Liver (tissue), 9 donors: Measurements from ENCODE around the gene ARSK. TPM values are rescaled to one million over a fixed set of nuclear protein-coding genes. Genes with fewer than 3 reads are reported as not detected.

Experiments
- DNase-seq: peaks from one replicate; pipeline ENCODE4 v3.0.0-alpha.2; 2017; ENCODE audit warnings: low spot score
- H3K27ac ChIP-seq, 2 donors: one replicate each; pipeline ENCODE4 v1.7.0; 2013; ENCODE audit warnings: inconsistent platforms in 2 of 2, low read length in 2 of 2, control low read depth in 1 of 2, low read depth in 1 of 2, mild to moderate bottlenecking in 1 of 2
- H3K27me3 ChIP-seq, 4 donors: one replicate each; pipeline versions ENCODE4 v1.6.1 to v1.7.0; 2013; ENCODE audit warnings: low read length in 3 of 4, inconsistent platforms in 1 of 4, mild to moderate bottlenecking in 1 of 4, moderate library complexity in 1 of 4; ENCODE audit not compliant: control insufficient read depth in 4 of 4, insufficient read depth in 4 of 4
- H3K36me3 ChIP-seq, 4 donors: one replicate each; pipeline versions ENCODE4 v1.6.1 to v1.7.0; 2013; ENCODE audit warnings: low read length in 3 of 4, mild to moderate bottlenecking in 3 of 4, low read depth in 1 of 4, moderate library complexity in 1 of 4; ENCODE audit not compliant: control insufficient read depth in 4 of 4, insufficient read depth in 3 of 4
- H3K4me1 ChIP-seq, 4 donors: one replicate each; pipeline versions ENCODE4 v1.6.1 to v1.7.0; 2013; ENCODE audit warnings: low read length in 3 of 4, mild to moderate bottlenecking in 3 of 4, moderate library complexity in 1 of 4; ENCODE audit not compliant: control insufficient read depth in 4 of 4, insufficient read depth in 4 of 4
- H3K4me3 ChIP-seq, 3 donors: one replicate each; pipeline versions ENCODE4 v1.6.1 to v1.7.0; 2013; ENCODE audit warnings: low read length in 3 of 3, control low read depth in 1 of 3, low read depth in 1 of 3, mild to moderate bottlenecking in 1 of 3
- H3K9ac ChIP-seq, 2 donors: one replicate each; pipeline ENCODE4 v1.7.0; 2013; ENCODE audit warnings: low read length in 2 of 2, mild to moderate bottlenecking in 2 of 2, moderate library complexity in 2 of 2, control low read depth in 1 of 2, low read depth in 1 of 2
- H3K9me3 ChIP-seq, 4 donors: one replicate each; pipeline versions ENCODE4 v1.6.1 to v1.7.0; 2013; ENCODE audit warnings: low read length in 3 of 4; ENCODE audit not compliant: control insufficient read depth in 4 of 4
- ATF3 ChIP-seq: IDR thresholded peaks from 2 replicates; pipeline ENCODE4 v1.6.1; 2016; ENCODE audit warnings: antibody characterized with exemption
- CTCF ChIP-seq: fragments of 150-350 bp; IDR thresholded peaks from 2 replicates; pipeline ENCODE4 v1.5.1; 2017; ENCODE audit warnings: improper control_type of control experiment, low read depth, low read length; ENCODE audit not compliant: missing input control
- EGR1 ChIP-seq, 2 donors: IDR thresholded peaks; 2 replicates each; pipeline ENCODE4 v1.6.1; 2016 to 2018; ENCODE audit warnings: antibody characterized with exemption in 2 of 2, low read depth in 2 of 2
- FOXA1 ChIP-seq: IDR thresholded peaks from 2 replicates; pipeline ENCODE4 v1.6.1; 2016; ENCODE audit warnings: antibody characterized with exemption
- FOXA2 ChIP-seq: IDR thresholded peaks from 2 replicates; pipeline ENCODE4 v1.6.1; 2016; ENCODE audit warnings: antibody characterized with exemption
- GABPA ChIP-seq, 2 donors: IDR thresholded peaks in 1 of 2; conservative IDR thresholded peaks in 1 of 2; 2 replicates each; pipeline ENCODE4 v1.6.1; 2016; ENCODE audit warnings: antibody characterized with exemption in 2 of 2, mild to moderate bottlenecking in 1 of 2, moderate library complexity in 1 of 2
- HNF4A ChIP-seq, 2 donors: conservative IDR thresholded peaks; 2 replicates each; pipeline ENCODE4 v1.6.1; 2016; ENCODE audit warnings: antibody characterized with exemption in 2 of 2, mild to moderate bottlenecking in 2 of 2
- HNF4G ChIP-seq: IDR thresholded peaks from 2 replicates; pipeline ENCODE4 v1.6.1; 2016; ENCODE audit warnings: antibody characterized with exemption
- JUND ChIP-seq, 2 donors: IDR thresholded peaks; 2 replicates each; pipeline ENCODE4 v1.6.1; 2016; ENCODE audit warnings: antibody characterized with exemption in 2 of 2
- MAX ChIP-seq: IDR thresholded peaks from 2 replicates; pipeline ENCODE4 v1.6.1; 2016; ENCODE audit warnings: antibody characterized with exemption
- NR2F2 ChIP-seq: IDR thresholded peaks from 2 replicates; pipeline ENCODE4 v1.6.1; 2016; ENCODE audit warnings: antibody characterized with exemption
- RAD21 ChIP-seq, 2 donors: IDR thresholded peaks; 2 replicates each; pipeline ENCODE4 v1.6.1; 2016; ENCODE audit warnings: antibody characterized with exemption in 2 of 2, mild to moderate bottlenecking in 2 of 2
- REST ChIP-seq: IDR thresholded peaks from 2 replicates; pipeline ENCODE4 v1.6.1; 2016; ENCODE audit warnings: antibody characterized with exemption, mild to moderate bottlenecking
- RXRA ChIP-seq, 2 donors: IDR thresholded peaks; 2 replicates each; pipeline ENCODE4 v1.6.1; 2017 to 2018; ENCODE audit warnings: antibody characterized with exemption in 2 of 2, mild to moderate bottlenecking in 1 of 2
- SP1 ChIP-seq: IDR thresholded peaks from 2 replicates; pipeline ENCODE4 v1.6.1; 2018; ENCODE audit warnings: antibody characterized with exemption, mild to moderate bottlenecking
- TAF1 ChIP-seq: conservative IDR thresholded peaks from 2 replicates; pipeline ENCODE4 v1.6.1; 2016; ENCODE audit warnings: antibody characterized with exemption, mild to moderate bottlenecking
- YY1 ChIP-seq: IDR thresholded peaks from 2 replicates; pipeline ENCODE4 v1.6.1; 2016; ENCODE audit warnings: antibody characterized with exemption, mild to moderate bottlenecking
- WGBS: extraction: QIAGEN DNeasy Blood & Tissue Kit; methylation state at CpG from one replicate; pipeline ENCODE4 v1.1.7; 2013; 5-methylcytosine and 5-hydroxymethylcytosine counted together
- polyA plus RNA-seq, 2 donors: library from polyadenylated mRNA; stranded (reverse) in 1 of 2; unstranded in 1 of 2; fragments of 200-250 nt in 1 of 2; fragments of >200 nt in 1 of 2; fragmentation: Nextera tagmentation in 1 of 2; extraction: Ambion mirVana in 1 of 2; gene quantifications; one replicate each; pipeline versions ENCODE4 v1.2.1 to v1.2.3, GENCODE V29; 2013 to 2015
- total RNA-seq, 2 donors: library from RNA; depleted of rRNA; stranded (reverse); fragments of >200 nt; gene quantifications; one replicate each; pipeline ENCODE4 v1.2.3, GENCODE V29; 2014
- TF ChIP-seq, protein P1 (sequence below): IDR thresholded peaks from 2 replicates; pipeline ENCODE4 v1.6.1; 2016; ENCODE audit warnings: antibody characterized with exemption
- donor health status: healthy.
- donor health status: healthy.
- donor health status: healthy.
- donor health status: healthy.
- donor health status: healthy.

ARSK gene
- total and polyA plus RNA-seq, 4 donors, result 2.4 to 6.8 (median 3.3) TPM

GRCh38 chr5:95595289-95595931 is 40.5 kb downstream of the ARSK start:
- Histone ChIP-seq H3K27me3 (no peaks in the 10 kb centered on the region), H3K9ac (no peak overlapping the region), H3K9me3 (no peaks in the 10 kb centered on the region), H3K36me3 (no peaks in the 10 kb centered on the region), H3K27ac (no peak overlapping the region), H3K4me1 (peaks cover 0 to 4% (median 0%) of the 10 kb centered on the region in 4 donors), H3K4me3 (no peak overlapping the region)
- no peak for DNase-seq
- 49% methylated on average over 3 of the region's 3 CpGs for WGBS
- TF ChIP-seq MAX, result peak; percentile 30
- TF ChIP-seq FOXA2, result no peak
- TF ChIP-seq, protein P1, sequence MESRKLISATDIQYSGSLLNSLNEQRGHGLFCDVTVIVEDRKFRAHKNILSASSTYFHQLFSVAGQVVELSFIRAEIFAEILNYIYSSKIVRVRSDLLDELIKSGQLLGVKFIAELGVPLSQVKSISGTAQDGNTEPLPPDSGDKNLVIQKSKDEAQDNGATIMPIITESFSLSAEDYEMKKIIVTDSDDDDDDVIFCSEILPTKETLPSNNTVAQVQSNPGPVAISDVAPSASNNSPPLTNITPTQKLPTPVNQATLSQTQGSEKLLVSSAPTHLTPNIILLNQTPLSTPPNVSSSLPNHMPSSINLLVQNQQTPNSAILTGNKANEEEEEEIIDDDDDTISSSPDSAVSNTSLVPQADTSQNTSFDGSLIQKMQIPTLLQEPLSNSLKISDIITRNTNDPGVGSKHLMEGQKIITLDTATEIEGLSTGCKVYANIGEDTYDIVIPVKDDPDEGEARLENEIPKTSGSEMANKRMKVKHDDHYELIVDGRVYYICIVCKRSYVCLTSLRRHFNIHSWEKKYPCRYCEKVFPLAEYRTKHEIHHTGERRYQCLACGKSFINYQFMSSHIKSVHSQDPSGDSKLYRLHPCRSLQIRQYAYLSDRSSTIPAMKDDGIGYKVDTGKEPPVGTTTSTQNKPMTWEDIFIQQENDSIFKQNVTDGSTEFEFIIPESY, result no peak
- no peak for TF ChIP-seq TAF1
- peak; percentile 59 to 83 for TF ChIP-seq RXRA (IDR thresholded peaks at IDR 0.05)
- no peak for TF ChIP-seq REST
- TF ChIP-seq JUND (IDR thresholded peaks at IDR 0.05), result no peak
- TF ChIP-seq NR2F2, result no peak
- TF ChIP-seq FOXA1, result no peak
- peak; percentile 9 for TF ChIP-seq HNF4G
- TF ChIP-seq YY1, result no peak
- no peak for TF ChIP-seq SP1
- peak; percentile 69 for TF ChIP-seq ATF3
- TF ChIP-seq EGR1 (IDR thresholded peaks at IDR 0.05; ENCODE audit: low read depth in 2 of 2), result no peak
- no peak for TF ChIP-seq CTCF
- peak in 1 of 2 donors; percentile 33 for TF ChIP-seq HNF4A (conservative IDR thresholded peaks at IDR 0.05)
- peak in 1 of 2 donors; percentile 14 for TF ChIP-seq RAD21 (IDR thresholded peaks at IDR 0.05)
- TF ChIP-seq GABPA (IDR thresholded peaks at IDR 0.05 in 1 of 2, conservative IDR thresholded peaks at IDR 0.05 in 1 of 2), result no peak
